Neuronal stem cell (in vitro differentiated cells): Measurements from ENCODE around the gene OR8S1.
"Not testable (repeated sequence)": the region's sequence is repeated elsewhere in the genome, so short reads cannot be mapped to it uniquely, and the experiment has no call there.

Source experiments
- DNase-seq: peaks from one replicate; pipeline ENCODE4 v3.0.0-alpha.2; 2013; ENCODE audit warnings: low spot score
- H2AFZ ChIP-seq: one replicate; pipeline ENCODE4 v1.6.1; 2013; ENCODE audit warnings: mild to moderate bottlenecking, low read length, inconsistent platforms
- H2AK5ac ChIP-seq: 2 replicates; pipeline ENCODE4 v1.6.1; 2013; ENCODE audit warnings: low read depth, mild to moderate bottlenecking, inconsistent platforms, low read length, moderate library complexity, mixed read lengths
- H2BK120ac ChIP-seq: 2 replicates; pipeline ENCODE4 v1.6.1; 2013; ENCODE audit warnings: low read depth, mild to moderate bottlenecking, inconsistent platforms, low read length, moderate library complexity, mixed read lengths
- H2BK12ac ChIP-seq: one replicate; pipeline ENCODE4 v1.6.1; 2013; ENCODE audit warnings: low read length, inconsistent platforms
- H2BK15ac ChIP-seq: 2 replicates; pipeline ENCODE4 v1.6.1; 2013; ENCODE audit warnings: mild to moderate bottlenecking, low read length, inconsistent platforms, mixed read lengths
- H2BK5ac ChIP-seq: one replicate; pipeline ENCODE4 v1.6.1; 2013; ENCODE audit warnings: inconsistent platforms, mild to moderate bottlenecking, low read length, moderate library complexity
- H3K14ac ChIP-seq: one replicate; pipeline ENCODE4 v1.6.1; 2013; ENCODE audit warnings: low read length, inconsistent platforms
- H3K18ac ChIP-seq: 2 replicates; pipeline ENCODE4 v1.6.1; 2013; ENCODE audit warnings: low read length, inconsistent platforms
- H3K23ac ChIP-seq: 2 replicates; pipeline ENCODE4 v1.6.1; 2013; ENCODE audit warnings: low read depth, mild to moderate bottlenecking, mixed read lengths, low read length, inconsistent platforms; ENCODE audit not compliant: poor library complexity
- H3K27ac ChIP-seq: replicated peaks from 3 replicates; pipeline ENCODE4 v1.5.1; 2013; ENCODE audit warnings: low read length, inconsistent platforms
- H3K27me3 ChIP-seq, 3 experiments: 2 replicates each; pipeline ENCODE4 v1.6.1; 2013; ENCODE audit warnings: low read length in 3 of 3, mild to moderate bottlenecking in 2 of 3, inconsistent platforms in 1 of 3, low read depth in 1 of 3, mixed read lengths in 1 of 3, moderate library complexity in 1 of 3; ENCODE audit not compliant: control insufficient read depth in 3 of 3, insufficient read depth in 3 of 3
- H3K36me3 ChIP-seq, 2 donors: replicated peaks in 1 of 2; 2 replicates each; pipeline ENCODE4 v1.6.1; 2013; ENCODE audit warnings: low read length in 2 of 2; ENCODE audit not compliant: control insufficient read depth in 2 of 2, insufficient read depth in 2 of 2
- H3K4ac ChIP-seq: 2 replicates; pipeline ENCODE4 v1.6.1; 2013; ENCODE audit warnings: inconsistent platforms, mild to moderate bottlenecking, low read length, moderate library complexity
- H3K4me1 ChIP-seq, 2 donors: 1 replicate in 1 of 2; 2 replicates in 1 of 2; pipeline ENCODE4 v1.6.1; 2013; ENCODE audit warnings: low read length in 2 of 2, low read depth in 1 of 2; ENCODE audit not compliant: control insufficient read depth in 2 of 2, insufficient read depth in 1 of 2
- H3K4me2 ChIP-seq: one replicate; pipeline ENCODE4 v1.6.1; 2013; ENCODE audit warnings: mild to moderate bottlenecking, low read length, inconsistent platforms; ENCODE audit not compliant: insufficient read depth, poor library complexity, severe bottlenecking
- H3K4me3 ChIP-seq, 2 donors: 2 replicates each; pipeline ENCODE4 v1.5.1; 2013; ENCODE audit warnings: low read length in 2 of 2, mild to moderate bottlenecking in 2 of 2, inconsistent platforms in 1 of 2, moderate library complexity in 1 of 2
- H3K79me1 ChIP-seq: one replicate; pipeline ENCODE4 v1.6.1; 2013; ENCODE audit warnings: low read depth, mild to moderate bottlenecking, inconsistent platforms, low read length, moderate library complexity
- H3K9ac ChIP-seq: one replicate; pipeline ENCODE4 v1.6.1; 2013; ENCODE audit warnings: mild to moderate bottlenecking, low read depth, low read length, inconsistent platforms; ENCODE audit not compliant: poor library complexity
- H3K9me3 ChIP-seq, 2 donors: replicated peaks in 1 of 2; 2 replicates each; pipeline versions ENCODE3 to v1.6.1; 2013; ENCODE audit warnings: low read length in 2 of 2, mild to moderate bottlenecking in 2 of 2, inconsistent platforms in 1 of 2, low read depth in 1 of 2, mixed read lengths in 1 of 2, moderate library complexity in 1 of 2; ENCODE audit not compliant: control insufficient read depth in 2 of 2, insufficient read depth in 1 of 2
- H4K8ac ChIP-seq: one replicate; pipeline ENCODE4 v1.6.1; 2013; ENCODE audit warnings: low read depth, mild to moderate bottlenecking, inconsistent platforms, low read length, moderate library complexity
- H4K91ac ChIP-seq: one replicate; pipeline ENCODE4 v1.6.1; 2013; ENCODE audit warnings: low read length, low read depth, mild to moderate bottlenecking, inconsistent platforms; ENCODE audit not compliant: poor library complexity
- WGBS, 2 donors: extraction: QIAGEN DNeasy Blood & Tissue Kit; methylation state at CpG; one replicate each; pipeline ENCODE4 v1.1.7; 2013; ENCODE audit warnings: missing lambda C conversion rate in 2 of 2, mixed read lengths in 1 of 2; ENCODE audit not compliant: insufficient read length in 2 of 2, insufficient replicate concordance in 1 of 2; ENCODE audit errors: extremely low coverage in 2 of 2; 5-methylcytosine and 5-hydroxymethylcytosine counted together

Gene OR8S1

GRCh38 chr12:48551636-48552035 is 26.2 kb downstream of the OR8S1 start:
- not testable (repeated sequence) for H3K14ac ChIP-seq, DNase-seq, H3K9ac ChIP-seq, H3K4me1 ChIP-seq, H2BK15ac ChIP-seq, H3K4ac ChIP-seq, H3K4me3 ChIP-seq, H3K36me3 ChIP-seq, H3K18ac ChIP-seq, H3K4me2 ChIP-seq, H4K91ac ChIP-seq, H4K8ac ChIP-seq, H3K23ac ChIP-seq, H3K9me3 ChIP-seq, H3K79me1 ChIP-seq, H2BK12ac ChIP-seq, H3K27ac ChIP-seq, H2AK5ac ChIP-seq, H2BK120ac ChIP-seq, H2BK5ac ChIP-seq, H2AFZ ChIP-seq
- H3K27me3 ChIP-seq: peaks cover 0 to 10% (median 0%) of the 10 kb centered on the region in 3 experiments
- WGBS, 2 donors: no CpG with 5 or more reads among the region's 13 CpGs

GRCh38 chr12:48553666-48554343 is 28.4 kb downstream of the OR8S1 start:
- not testable (repeated sequence) for H3K79me1 ChIP-seq, H2BK15ac ChIP-seq, H3K14ac ChIP-seq, H3K4me3 ChIP-seq, H3K9me3 ChIP-seq, H4K8ac ChIP-seq, H2BK5ac ChIP-seq, H3K9ac ChIP-seq, H3K4ac ChIP-seq, H3K27ac ChIP-seq, H2BK12ac ChIP-seq, H3K18ac ChIP-seq, H3K36me3 ChIP-seq, H3K23ac ChIP-seq, H4K91ac ChIP-seq, DNase-seq, H3K4me1 ChIP-seq, H3K4me2 ChIP-seq, H2BK120ac ChIP-seq, H2AK5ac ChIP-seq
- peaks cover 0 to 10% (median 0%) of the 10 kb centered on the region in 3 experiments for H3K27me3 ChIP-seq
- WGBS, 2 donors: no CpG with 5 or more reads among the region's 11 CpGs
- peak overlapping the region; percentile 45 for H2AFZ ChIP-seq

GRCh38 chr12:48556631-48557030 is 31.2 kb downstream of the OR8S1 start:
- Histone ChIP-seq H3K36me3 (no peaks in the 10 kb centered on the region), H3K27ac (no peak overlapping the region), H3K18ac (no peak overlapping the region), H3K9ac (no peak overlapping the region), H4K8ac (no peak overlapping the region), H4K91ac (no peak overlapping the region), H2BK120ac (no peak overlapping the region), H3K4me1 (no peaks in the 10 kb centered on the region), H2BK15ac (no peak overlapping the region), H3K4me3 (no peak overlapping the region), H3K4me2 (no peak overlapping the region), H2BK12ac (no peak overlapping the region), H2AK5ac (no peak overlapping the region), H3K14ac (no peak overlapping the region), H2BK5ac (no peak overlapping the region), H3K23ac (no peak overlapping the region), H3K9me3 (no peaks in the 10 kb centered on the region), H3K27me3 (peaks cover 0 to 30% (median 0%) of the 10 kb centered on the region in 3 experiments), H3K4ac (no peak overlapping the region), H3K79me1 (no peaks in the 10 kb centered on the region), H2AFZ (no peak overlapping the region)
- no peak for DNase-seq
- no CpG with 5 or more reads among the region's 6 CpGs for WGBS, 2 donors

GRCh38 chr12:48557919-48558318 is 32.5 kb downstream of the OR8S1 start:
- H3K4ac ChIP-seq: no peak overlapping the region
- no peak overlapping the region for H4K91ac ChIP-seq
- H3K4me2 ChIP-seq: no peak overlapping the region
- no peaks in the 10 kb centered on the region for H3K9me3 ChIP-seq
- no peak overlapping the region for H2BK120ac ChIP-seq
- H3K9ac ChIP-seq: no peak overlapping the region
- H2AK5ac ChIP-seq: no peak overlapping the region
- no peak overlapping the region for H2BK12ac ChIP-seq
- no peaks in the 10 kb centered on the region for H3K79me1 ChIP-seq
- no peaks in the 10 kb centered on the region for H3K36me3 ChIP-seq
- H3K14ac ChIP-seq: no peak overlapping the region
- H3K4me3 ChIP-seq: no peak overlapping the region
- no peak overlapping the region for H3K18ac ChIP-seq
- H4K8ac ChIP-seq: no peak overlapping the region
- H2AFZ ChIP-seq: no peak overlapping the region
- WGBS, 2 donors: no CpG with 5 or more reads among the region's 4 CpGs
- no peak for DNase-seq
- no peak overlapping the region for H2BK5ac ChIP-seq
- H3K27ac ChIP-seq: no peak overlapping the region
- peaks cover 0 to 42% (median 0%) of the 10 kb centered on the region in 3 experiments for H3K27me3 ChIP-seq
- no peaks in the 10 kb centered on the region for H3K4me1 ChIP-seq
- H2BK15ac ChIP-seq: no peak overlapping the region
- no peak overlapping the region for H3K23ac ChIP-seq
